ENCODE results near the gene ARHGAP15. TPM values are rescaled to one million over a fixed set of nuclear protein-coding genes. Genes with fewer than 3 reads are reported as not detected.

The ARHGAP15 gene
- total RNA-seq, 1 donor from 2014 or later = 18.5 TPM

- H3K27me3 ChIP-seq (ENCODE audit: low read depth) = no peaks in the 10 kb centered on the region
- DNase-seq = no peak
- no peak for TF ChIP-seq CTCF (IDR thresholded peaks at IDR 0.05)
- H3K36me3 ChIP-seq = no peaks in the 10 kb centered on the region
- no peak for ATAC-seq
- no peak overlapping the region for H3K27ac ChIP-seq
- intact Hi-C loops (cut with DNase I) = no loop called here
- H3K4me3 ChIP-seq = no peak overlapping the region
- no peaks in the 10 kb centered on the region for H3K4me1 ChIP-seq
- peaks cover 10% of the 10 kb centered on the region for H3K9me3 ChIP-seq
Measured at GRCh38 chr2:143230506-143231253, 101.5 kb downstream of the ARHGAP15 start.

- intact Hi-C loops (cut with DNase I) = no loop called here
- no peak for DNase-seq
- no peaks in the 10 kb centered on the region for H3K27me3 ChIP-seq (ENCODE audit: low read depth)
- H3K9me3 ChIP-seq = peaks cover 10% of the 10 kb centered on the region
- no peak for TF ChIP-seq CTCF (IDR thresholded peaks at IDR 0.05)
- H3K4me3 ChIP-seq = no peak overlapping the region
- H3K27ac ChIP-seq = no peak overlapping the region
- ATAC-seq = no peak
- no peaks in the 10 kb centered on the region for H3K4me1 ChIP-seq
- no peaks in the 10 kb centered on the region for H3K36me3 ChIP-seq
Measured at GRCh38 chr2:143231254-143231645, 102.0 kb downstream of the ARHGAP15 start.

GRCh38 chr2:143237146-143237777 lies 108.0 kb downstream of the ARHGAP15 start:
- no peak for TF ChIP-seq CTCF (IDR thresholded peaks at IDR 0.05)
- intact Hi-C loops (cut with DNase I) = no loop called here

GRCh38 chr2:143241403-143242088 lies 112.3 kb downstream of the ARHGAP15 start:
- Histone ChIP-seq H3K27ac (no peak overlapping the region), H3K4me3 (no peak overlapping the region), H3K36me3 (no peaks in the 10 kb centered on the region), H3K9me3 (no peaks in the 10 kb centered on the region), H3K4me1 (no peaks in the 10 kb centered on the region), H3K27me3 (ENCODE audit: low read depth) (no peaks in the 10 kb centered on the region)
- intact Hi-C loops (cut with DNase I) = no loop called here
- no peak for TF ChIP-seq CTCF (IDR thresholded peaks at IDR 0.05)
- DNase-seq (no peak), ATAC-seq (no peak)

More at GRCh38 chr2:143237146-143237777, 108.0 kb downstream of the ARHGAP15 start:
- Histone ChIP-seq H3K9me3 (peaks cover 10% of the 10 kb centered on the region), H3K4me1 (no peaks in the 10 kb centered on the region), H3K4me3 (no peak overlapping the region), H3K27ac (no peak overlapping the region), H3K36me3 (no peaks in the 10 kb centered on the region), H3K27me3 (ENCODE audit: low read depth) (no peaks in the 10 kb centered on the region)
- ATAC-seq (no peak), DNase-seq (no peak)

GRCh38 chr2:143246246-143246645 lies 117.0 kb downstream of the ARHGAP15 start:
- no peaks in the 10 kb centered on the region for H3K9me3 ChIP-seq
- H3K4me1 ChIP-seq = no peaks in the 10 kb centered on the region
- H3K27ac ChIP-seq = no peak overlapping the region
- ATAC-seq (no peak), DNase-seq (no peak)
- no peaks in the 10 kb centered on the region for H3K27me3 ChIP-seq (ENCODE audit: low read depth)
- intact Hi-C loops (cut with DNase I) = no loop called here
- no peak for TF ChIP-seq CTCF (IDR thresholded peaks at IDR 0.05)
- H3K36me3 ChIP-seq = no peaks in the 10 kb centered on the region
- no peak overlapping the region for H3K4me3 ChIP-seq

Data from lower lobe of right lung (tissue), 2 donors.